ENCODE data around the gene PRDM5. TPM values are rescaled to one million over a fixed set of nuclear protein-coding genes. Genes with fewer than 3 reads are reported as not detected.

PRDM5 gene
- total and polyA plus RNA-seq, 9 of the 15 experiments (the other 6 are each of a cell fraction or from before 2014, with no cell fraction given) = not detected

GRCh38 chr4:120720354-120720934 lies 202.1 kb downstream of the PRDM5 start:
- H2AFZ ChIP-seq (ENCODE audit: low read depth, low read length) = no peak overlapping the region
- no peak for TF ChIP-seq TEAD1 (CRISPR knock-in tag; IDR thresholded peaks at IDR 0.05)
- no peak for TF ChIP-seq ZNF212 (CRISPR knock-in tag; IDR thresholded peaks at IDR 0.05)
- no peak for TF ChIP-seq ZNF197 (CRISPR knock-in tag; IDR thresholded peaks at IDR 0.05; ENCODE audit: low read depth)
- no peak for TF ChIP-seq ZFP1 (CRISPR knock-in tag; IDR thresholded peaks at IDR 0.05)
- no peak for TF ChIP-seq CHCHD3 (CRISPR knock-in tag; IDR thresholded peaks at IDR 0.05)
- no peak for TF ChIP-seq NBN (IDR thresholded peaks at IDR 0.05; ENCODE audit: low read depth)
- ATAC-seq (no peak), DNase-seq (ENCODE audit: extremely low read depth in 1 of 4, low spot score in 3 of 4) (no peak), FAIRE-seq (no peak)
- H4K20me1 ChIP-seq (replicated peaks; ENCODE audit: control insufficient read depth, insufficient read depth, low read length) = no peaks in the 10 kb centered on the region
- H3K9me3 ChIP-seq (replicated peaks; ENCODE audit: control insufficient read depth, insufficient read depth, low read depth, low read length) = no peaks in the 10 kb centered on the region; the same call in 1 of the 2 replicates
- H3K27ac ChIP-seq (ENCODE audit: extremely low read depth, low read depth, low read length) = no peak overlapping the region
- no peaks in the 10 kb centered on the region for H3K9me1 ChIP-seq (ENCODE audit: control insufficient read depth, insufficient read depth, low read length)
- in situ Hi-C loops (cut with MboI) = no loop called here
- BruUV-seq (replicated peaks) = no TSS peak
- intact Hi-C loops (cut with micrococcal nuclease) = no loop called here
- H3K4me2 ChIP-seq (ENCODE audit: insufficient read depth, low read length) = no peak overlapping the region
- H3K36me3 ChIP-seq (ENCODE audit: control insufficient read depth, insufficient read depth, low read length) = no peaks in the 10 kb centered on the region
- H3K27me3 ChIP-seq (ENCODE audit: control insufficient read depth in 2 of 2, insufficient read depth in 2 of 2, low read length in 2 of 2) = no peaks in the 10 kb centered on the region
- H3K79me2 ChIP-seq (ENCODE audit: control insufficient read depth, insufficient read depth, low read length) = no peaks in the 10 kb centered on the region
- no peak overlapping the region for H3K4me3 ChIP-seq
- H3K4me1 ChIP-seq (replicated peaks in 1 of 2; ENCODE audit: control insufficient read depth in 2 of 2, insufficient read depth in 2 of 2, low read length in 2 of 2) = no peaks in the 10 kb centered on the region
- CTCF ChIA-PET (ENCODE audit: low intra/inter-chr PET ratio) = no interaction called here
- POLR2A ChIA-PET = no interaction called here
- H3K9ac ChIP-seq (ENCODE audit: insufficient read depth in 1 of 2, low read depth in 2 of 2, low read length in 2 of 2) = no peak overlapping the region
- WGBS (ENCODE audit: insufficient coverage, low coverage, missing lambda C conversion rate) = 1% methylated on average over 5 of the region's 5 CpGs

DNA sequence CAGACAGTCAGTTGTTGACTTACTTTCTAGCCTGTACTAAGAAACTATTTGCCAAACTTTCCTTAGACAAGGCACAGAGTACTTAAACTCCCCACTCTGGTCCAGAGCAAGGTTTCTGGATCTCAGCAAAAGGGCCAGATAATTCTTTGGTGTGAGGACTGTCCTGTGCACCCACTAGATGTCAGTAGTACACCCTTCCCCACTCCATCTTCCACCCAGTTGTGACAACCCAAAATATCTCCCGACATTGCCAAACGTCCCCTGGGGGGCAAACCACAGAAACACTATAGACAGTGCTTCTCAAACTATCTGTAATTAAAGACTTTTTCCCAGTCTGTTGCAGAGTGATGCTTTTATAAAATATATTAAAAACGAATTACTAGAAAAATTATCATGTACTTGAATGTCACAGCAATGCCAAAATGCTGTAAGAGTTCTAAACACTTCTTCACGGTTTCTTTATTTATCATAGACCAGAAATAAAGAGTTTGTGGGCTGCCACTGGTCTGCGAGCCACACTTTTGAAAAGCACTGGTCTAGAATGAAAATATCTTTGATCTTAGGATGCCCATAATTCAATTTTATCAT lies 203.5 kb downstream of the PRDM5 start:
- Histone ChIP-seq H2AFZ (ENCODE audit: low read depth, low read length) (no peak overlapping the region), H3K27ac (ENCODE audit: extremely low read depth, low read depth, low read length) (no peak overlapping the region), H3K4me1 (replicated peaks in 1 of 2; ENCODE audit: control insufficient read depth in 2 of 2, insufficient read depth in 2 of 2, low read length in 2 of 2) (no peaks in the 10 kb centered on the region), H4K20me1 (replicated peaks; ENCODE audit: control insufficient read depth, insufficient read depth, low read length) (no peaks in the 10 kb centered on the region), H3K27me3 (ENCODE audit: control insufficient read depth in 2 of 2, insufficient read depth in 2 of 2, low read length in 2 of 2) (no peaks in the 10 kb centered on the region), H3K36me3 (ENCODE audit: control insufficient read depth, insufficient read depth, low read length) (no peaks in the 10 kb centered on the region), H3K9me1 (ENCODE audit: control insufficient read depth, insufficient read depth, low read length) (no peaks in the 10 kb centered on the region), H3K79me2 (ENCODE audit: control insufficient read depth, insufficient read depth, low read length) (no peaks in the 10 kb centered on the region), H3K4me2 (ENCODE audit: insufficient read depth, low read length) (no peak overlapping the region), H3K4me3 (no peak overlapping the region), H3K9me3 (replicated peaks; ENCODE audit: control insufficient read depth, insufficient read depth, low read depth, low read length) (no peaks in the 10 kb centered on the region; the same call in 1 of the 2 replicates), H3K9ac (ENCODE audit: insufficient read depth in 1 of 2, low read depth in 2 of 2, low read length in 2 of 2) (no peak overlapping the region)
- no peak for TF ChIP-seq HDGF (IDR thresholded peaks at IDR 0.05)
- TF ChIP-seq, protein P1, sequence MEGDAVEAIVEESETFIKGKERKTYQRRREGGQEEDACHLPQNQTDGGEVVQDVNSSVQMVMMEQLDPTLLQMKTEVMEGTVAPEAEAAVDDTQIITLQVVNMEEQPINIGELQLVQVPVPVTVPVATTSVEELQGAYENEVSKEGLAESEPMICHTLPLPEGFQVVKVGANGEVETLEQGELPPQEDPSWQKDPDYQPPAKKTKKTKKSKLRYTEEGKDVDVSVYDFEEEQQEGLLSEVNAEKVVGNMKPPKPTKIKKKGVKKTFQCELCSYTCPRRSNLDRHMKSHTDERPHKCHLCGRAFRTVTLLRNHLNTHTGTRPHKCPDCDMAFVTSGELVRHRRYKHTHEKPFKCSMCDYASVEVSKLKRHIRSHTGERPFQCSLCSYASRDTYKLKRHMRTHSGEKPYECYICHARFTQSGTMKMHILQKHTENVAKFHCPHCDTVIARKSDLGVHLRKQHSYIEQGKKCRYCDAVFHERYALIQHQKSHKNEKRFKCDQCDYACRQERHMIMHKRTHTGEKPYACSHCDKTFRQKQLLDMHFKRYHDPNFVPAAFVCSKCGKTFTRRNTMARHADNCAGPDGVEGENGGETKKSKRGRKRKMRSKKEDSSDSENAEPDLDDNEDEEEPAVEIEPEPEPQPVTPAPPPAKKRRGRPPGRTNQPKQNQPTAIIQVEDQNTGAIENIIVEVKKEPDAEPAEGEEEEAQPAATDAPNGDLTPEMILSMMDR (IDR thresholded peaks at IDR 0.05 in 2 of 3, conservative IDR thresholded peaks at IDR 0.05 in 1 of 3; ENCODE audit: insufficient read depth in 2 of 3, low read depth in 1 of 3, low read length in 3 of 3) = peak in 2 of 3 experiments; percentile 22 to 25; a peak in 1 of 6 replicates
- TF ChIP-seq TBL1XR1 (IDR thresholded peaks at IDR 0.05; ENCODE audit: low read length in 2 of 2) = no peak
- intact Hi-C loops (cut with micrococcal nuclease) = no loop called here
- ATAC-seq (no peak), FAIRE-seq (no peak), DNase-seq (ENCODE audit: extremely low read depth in 1 of 4, low spot score in 3 of 4) (peak in 1 of 4 experiments; percentile 1)
- 0% methylated on average over 5 of the region's 5 CpGs for WGBS (ENCODE audit: insufficient coverage, low coverage, missing lambda C conversion rate)
- BruUV-seq (replicated peaks) = no TSS peak
- in situ Hi-C loops (cut with MboI) = no loop called here
- ChIA-PET POLR2A (no interaction called here), CTCF (ENCODE audit: low intra/inter-chr PET ratio) (no interaction called here)
